GM12872 (cell line): ENCODE results near the gene KAT2B.

Experiments used
- CTCF ChIP-seq: IDR thresholded peaks from 3 replicates; pipeline ENCODE4 v1.5.1; 2011; ENCODE audit warnings: low read depth, mild to moderate bottlenecking, low read length, moderate library complexity; ENCODE audit not compliant: insufficient read depth

Gene KAT2B

GRCh38 chr3:20043825-20044224, 3.6 kb downstream of the KAT2B start:
- no peak for TF ChIP-seq CTCF

- no peak for TF ChIP-seq CTCF
These were observed 6.3 kb downstream of the KAT2B start for GRCh38 chr3:20046556-20046955.

GRCh38 chr3:20047341-20047779, 7.1 kb downstream of the KAT2B start:
- TF ChIP-seq CTCF = no peak

GRCh38 chr3:20047976-20048883, 8.0 kb downstream of the KAT2B start:
- no peak for TF ChIP-seq CTCF

GRCh38 chr3:20051123-20051806, 11.0 kb downstream of the KAT2B start:
- no peak for TF ChIP-seq CTCF

GRCh38 chr3:20052851-20053250, 12.6 kb downstream of the KAT2B start:
- no peak for TF ChIP-seq CTCF

- no peak for TF ChIP-seq CTCF
These were observed 14.3 kb downstream of the KAT2B start for GRCh38 chr3:20054549-20054987.
